Mesothelial cell of epicardium (in vitro differentiated cells): ENCODE measurements around the gene CACNA1B. TPM values are rescaled to one million over a fixed set of nuclear protein-coding genes. Genes with fewer than 3 reads are reported as not detected.

Experiments used
- DNase-seq, 2 experiments: peaks; one replicate each; pipeline ENCODE4 v3.0.0; 2021; ENCODE audit warnings: low spot score in 2 of 2; ENCODE audit not compliant: unreplicated experiment in 2 of 2
- H3K27ac Mint-ChIP-seq: 2 replicates; pipeline ENCODE4 v1.8.0; 2021; ENCODE audit warnings: mixed read lengths
- H3K27me3 Mint-ChIP-seq: 2 replicates; pipeline ENCODE4 v1.8.0; 2021; ENCODE audit warnings: low read depth, mixed read lengths
- H3K36me3 Mint-ChIP-seq: 2 replicates; pipeline ENCODE4 v1.8.0; 2021; ENCODE audit warnings: mixed read lengths
- H3K4me1 Mint-ChIP-seq: 2 replicates; pipeline ENCODE4 v1.8.0; 2021; ENCODE audit warnings: mixed read lengths
- H3K4me3 Mint-ChIP-seq: 2 replicates; pipeline ENCODE4 v1.8.0; 2021; ENCODE audit warnings: mild to moderate bottlenecking, moderate library complexity, mixed read lengths
- H3K9me3 Mint-ChIP-seq: 2 replicates; pipeline ENCODE4 v1.8.0; 2021; ENCODE audit warnings: mixed read lengths
- total RNA-seq: library from RNA; stranded (reverse); gene quantifications from 3 replicates; pipeline ENCODE4 v1.2.1, GENCODE V29; 2021
- TF ChIP-seq, protein P1 (sequence below): fragments of 200-600 bp; sonication (generic); IDR thresholded peaks from one replicate; pipeline ENCODE4 v1.5.0; 2021; ENCODE audit warnings: antibody characterized with exemption; ENCODE audit not compliant: unreplicated experiment

Gene CACNA1B
- total RNA-seq, 1 donor from 2014 or later, result 0.87 TPM

DNA sequence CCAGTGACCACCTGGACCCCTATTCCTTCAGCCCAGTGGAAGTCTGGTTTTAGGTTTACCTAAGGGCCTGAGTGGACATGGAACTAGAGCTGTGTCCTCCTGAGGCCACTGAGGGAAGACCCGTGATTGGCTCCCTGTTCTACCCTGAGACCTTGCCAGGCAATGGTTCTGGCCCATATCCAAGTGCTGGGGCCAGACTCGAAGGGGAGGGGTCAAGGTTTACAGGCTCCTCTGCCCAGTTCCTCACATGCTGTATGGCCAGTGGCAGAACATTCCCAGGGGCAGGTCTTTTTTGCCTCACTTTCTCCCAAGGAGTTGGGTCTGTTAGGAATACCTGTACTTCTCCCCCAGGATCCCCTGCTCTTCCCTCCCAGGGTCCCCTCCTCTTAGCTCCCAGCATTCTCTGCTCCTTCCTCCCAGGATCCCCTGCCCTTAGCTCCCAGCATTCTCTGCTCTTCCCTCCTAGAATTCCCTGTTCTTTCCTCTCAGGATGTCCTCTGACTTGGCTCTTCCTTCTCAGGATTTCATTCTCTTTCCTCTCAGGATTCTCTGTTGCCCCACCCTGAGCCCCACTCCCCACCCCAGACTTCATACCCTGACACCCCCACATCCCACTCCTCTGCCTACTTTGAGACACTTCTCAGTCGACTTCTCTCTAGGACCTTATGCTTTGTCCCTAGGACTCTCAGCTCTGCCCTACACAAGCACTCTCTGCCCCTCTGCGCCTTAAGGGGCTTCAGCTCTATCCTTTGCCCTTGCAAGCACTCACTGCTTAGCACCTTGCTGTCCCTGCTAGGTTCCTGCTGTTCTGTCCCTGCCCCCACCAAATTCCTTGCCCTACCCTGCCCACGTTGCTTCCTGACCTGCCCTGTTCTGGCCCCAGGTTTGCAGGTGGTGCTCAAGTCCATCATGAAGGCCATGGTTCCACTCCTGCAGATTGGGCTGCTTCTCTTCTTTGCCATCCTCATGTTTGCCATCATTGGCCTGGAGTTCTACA, 36.5 kb downstream of the CACNA1B start:
- no peak for DNase-seq

DNA sequence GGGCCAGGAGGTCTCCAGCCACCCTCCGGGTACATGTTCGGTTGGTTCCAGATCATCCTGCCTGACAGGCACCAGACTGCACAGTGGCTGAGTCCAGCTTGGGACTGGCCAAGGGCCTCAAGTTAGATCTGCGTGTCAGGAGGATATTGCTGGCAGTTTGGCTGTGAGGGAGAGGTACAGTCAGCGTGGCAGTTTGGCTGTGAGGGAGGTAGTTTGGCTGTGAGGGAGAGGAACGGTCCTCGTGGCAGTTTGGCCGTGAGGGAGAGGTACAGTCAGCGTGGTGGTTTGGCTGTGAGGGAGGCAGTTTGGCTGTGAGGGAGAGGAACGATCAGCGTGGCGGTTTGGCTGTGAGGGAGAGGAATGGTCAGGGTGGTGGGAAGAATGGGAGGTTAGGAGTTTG, 39.0 kb downstream of the CACNA1B start:
- peaks cover 14% of the 10 kb centered on the region for H3K4me1 Mint-ChIP-seq
- no peak overlapping the region for H3K27ac Mint-ChIP-seq
- H3K9me3 Mint-ChIP-seq, result peaks cover 5% of the 10 kb centered on the region
- H3K36me3 Mint-ChIP-seq, result no peaks in the 10 kb centered on the region
- TF ChIP-seq, protein P1, sequence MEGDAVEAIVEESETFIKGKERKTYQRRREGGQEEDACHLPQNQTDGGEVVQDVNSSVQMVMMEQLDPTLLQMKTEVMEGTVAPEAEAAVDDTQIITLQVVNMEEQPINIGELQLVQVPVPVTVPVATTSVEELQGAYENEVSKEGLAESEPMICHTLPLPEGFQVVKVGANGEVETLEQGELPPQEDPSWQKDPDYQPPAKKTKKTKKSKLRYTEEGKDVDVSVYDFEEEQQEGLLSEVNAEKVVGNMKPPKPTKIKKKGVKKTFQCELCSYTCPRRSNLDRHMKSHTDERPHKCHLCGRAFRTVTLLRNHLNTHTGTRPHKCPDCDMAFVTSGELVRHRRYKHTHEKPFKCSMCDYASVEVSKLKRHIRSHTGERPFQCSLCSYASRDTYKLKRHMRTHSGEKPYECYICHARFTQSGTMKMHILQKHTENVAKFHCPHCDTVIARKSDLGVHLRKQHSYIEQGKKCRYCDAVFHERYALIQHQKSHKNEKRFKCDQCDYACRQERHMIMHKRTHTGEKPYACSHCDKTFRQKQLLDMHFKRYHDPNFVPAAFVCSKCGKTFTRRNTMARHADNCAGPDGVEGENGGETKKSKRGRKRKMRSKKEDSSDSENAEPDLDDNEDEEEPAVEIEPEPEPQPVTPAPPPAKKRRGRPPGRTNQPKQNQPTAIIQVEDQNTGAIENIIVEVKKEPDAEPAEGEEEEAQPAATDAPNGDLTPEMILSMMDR, result no peak
- no peak for DNase-seq
- H3K4me3 Mint-ChIP-seq, result no peak overlapping the region
- H3K27me3 Mint-ChIP-seq, result peaks cover 4% of the 10 kb centered on the region

More for the DNA sequence above, 36.5 kb downstream of the CACNA1B start:
- Mint-ChIP-seq H3K9me3 (no peaks in the 10 kb centered on the region), H3K4me1 (peaks cover 8% of the 10 kb centered on the region), H3K27me3 (peaks cover 6% of the 10 kb centered on the region), H3K4me3 (no peak overlapping the region), H3K36me3 (no peaks in the 10 kb centered on the region), H3K27ac (no peak overlapping the region)
- TF ChIP-seq, protein P1, result no peak

DNA sequence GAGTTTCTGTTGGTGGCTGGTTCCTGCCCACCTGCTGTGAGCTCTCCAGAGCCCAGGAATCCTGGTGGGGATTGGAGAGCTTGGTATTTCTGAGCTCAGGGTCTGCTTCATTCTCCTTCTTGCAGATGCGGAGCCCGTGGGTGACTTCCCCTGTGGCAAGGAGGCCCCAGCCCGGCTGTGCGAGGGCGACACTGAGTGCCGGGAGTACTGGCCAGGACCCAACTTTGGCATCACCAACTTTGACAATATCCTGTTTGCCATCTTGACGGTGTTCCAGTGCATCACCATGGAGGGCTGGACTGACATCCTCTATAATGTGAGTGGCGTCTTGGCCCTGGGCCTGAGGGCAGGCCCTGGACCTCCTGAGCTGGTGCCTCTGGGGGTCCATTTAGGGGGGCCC, 39.5 kb downstream of the CACNA1B start:
- H3K4me3 Mint-ChIP-seq, result no peak overlapping the region
- peaks cover 6% of the 10 kb centered on the region for H3K9me3 Mint-ChIP-seq

DNA sequence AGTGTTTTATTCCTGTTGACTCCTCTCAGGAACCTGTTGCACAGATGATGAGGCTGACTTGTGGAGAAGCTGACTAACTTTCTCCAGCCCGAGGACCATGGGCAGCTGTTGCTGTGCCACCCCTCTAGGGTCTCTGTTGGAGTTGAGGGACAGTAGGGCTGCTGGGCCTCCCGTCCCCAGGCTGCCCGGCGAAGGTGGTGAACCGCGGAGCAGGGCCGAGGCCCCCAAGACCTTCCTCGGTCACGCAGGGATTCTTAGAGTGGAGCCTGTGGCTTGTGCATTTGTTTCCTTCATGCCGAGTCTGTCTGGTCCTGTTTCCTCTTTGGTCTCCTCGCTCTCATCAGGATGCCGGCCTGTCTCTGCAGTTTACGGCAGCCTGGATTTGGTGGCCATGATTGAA, 40.2 kb downstream of the CACNA1B start:
- Mint-ChIP-seq H3K36me3 (no peaks in the 10 kb centered on the region), H3K9me3 (peaks cover 13% of the 10 kb centered on the region), H3K27me3 (no peaks in the 10 kb centered on the region), H3K4me1 (peaks cover 14% of the 10 kb centered on the region), H3K4me3 (no peak overlapping the region), H3K27ac (no peak overlapping the region)
- TF ChIP-seq, protein P1, result no peak
- DNase-seq, result no peak

More for the DNA sequence above, 39.5 kb downstream of the CACNA1B start:
- TF ChIP-seq, protein P1, result no peak
- peaks cover 14% of the 10 kb centered on the region for H3K4me1 Mint-ChIP-seq
- peaks cover 3% of the 10 kb centered on the region for H3K27me3 Mint-ChIP-seq
- no peaks in the 10 kb centered on the region for H3K36me3 Mint-ChIP-seq
- H3K27ac Mint-ChIP-seq, result no peak overlapping the region
- no peak for DNase-seq

DNA sequence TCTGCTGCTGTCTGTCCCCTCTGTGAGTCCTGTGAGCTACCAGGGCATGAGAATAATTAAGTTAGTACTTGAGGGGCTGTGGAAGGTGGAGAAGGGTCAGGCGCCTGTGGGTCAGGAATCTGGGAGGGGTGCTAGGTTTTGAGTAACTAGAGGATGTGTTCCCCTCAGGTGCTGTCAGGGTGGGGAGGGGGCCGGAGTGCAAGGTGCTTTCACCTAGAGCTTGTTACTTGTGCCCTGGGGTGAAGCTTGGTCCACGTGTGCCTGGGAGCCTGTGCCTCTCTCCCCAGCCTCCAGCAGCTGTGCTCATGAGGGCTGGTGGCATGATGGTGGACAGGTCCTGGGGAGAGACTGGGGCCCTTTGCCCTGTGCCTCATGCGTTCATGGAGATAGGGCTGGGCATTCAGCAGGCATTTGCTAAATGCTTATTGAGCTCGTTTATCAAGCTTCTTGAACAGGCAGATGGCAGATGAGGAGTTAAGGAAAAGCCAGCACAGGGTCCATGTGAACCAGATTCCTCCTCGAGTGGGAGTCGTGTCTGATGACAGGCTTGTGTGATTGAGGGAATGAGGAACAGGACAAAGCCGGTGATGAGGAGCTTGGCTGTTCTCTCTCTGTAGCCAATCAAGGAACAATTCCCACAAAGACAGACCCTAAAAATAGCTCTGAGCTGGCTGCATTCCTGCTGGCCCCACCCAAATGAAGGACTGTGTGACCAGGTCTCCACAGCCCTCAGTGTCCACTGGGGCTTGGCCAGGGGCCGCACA, 40.9 kb downstream of the CACNA1B start:
- peak overlapping the region; percentile 69 for H3K27ac Mint-ChIP-seq
- no peaks in the 10 kb centered on the region for H3K36me3 Mint-ChIP-seq
- no peaks in the 10 kb centered on the region for H3K27me3 Mint-ChIP-seq
- peaks cover 15% of the 10 kb centered on the region for H3K9me3 Mint-ChIP-seq
- DNase-seq, result no peak
- H3K4me1 Mint-ChIP-seq, result peaks cover 14% of the 10 kb centered on the region
- TF ChIP-seq, protein P1, result no peak
- H3K4me3 Mint-ChIP-seq, result no peak overlapping the region
